HPDE6-E6E7 (cell line): ENCODE measurements around the gene PRDM1.

Source experiments
- DNase-seq: peaks from one replicate; pipeline ENCODE4 v3.0.0; 2011; ENCODE audit warnings: missing footprints; ENCODE audit errors: extremely low spot score

The PRDM1 gene

GRCh38 chr6:106070636-106071035, 15.5 kb upstream of the PRDM1 start:
- DNase-seq, result no peak

DNA sequence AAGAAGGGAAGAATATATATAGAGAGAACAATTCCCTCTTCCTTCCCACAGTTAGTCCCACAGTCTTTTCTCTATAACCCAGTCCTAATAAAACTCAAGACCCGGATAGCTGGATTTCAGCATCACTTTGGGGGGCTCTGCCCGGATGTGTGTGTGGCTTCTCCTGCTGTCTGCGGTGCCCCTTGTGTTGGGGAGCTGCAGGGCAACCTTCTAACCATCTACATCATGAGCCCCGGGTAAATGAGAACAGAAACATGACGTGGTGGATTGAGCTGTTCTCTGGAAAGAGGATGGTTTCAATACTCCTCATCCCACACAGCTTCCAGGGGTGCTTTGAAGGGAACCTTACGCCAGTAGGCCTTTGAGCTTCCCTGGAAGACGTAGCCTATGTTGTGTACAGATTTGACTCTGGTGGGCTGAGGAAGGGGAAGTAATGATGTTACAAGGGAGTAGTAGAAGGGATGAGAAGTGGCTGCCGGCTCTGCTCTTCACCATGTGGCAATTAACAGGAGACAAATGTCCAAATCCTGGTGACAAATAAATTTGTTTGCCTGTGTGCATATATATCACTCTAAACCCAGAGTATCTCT, 13.5 kb upstream of the PRDM1 start:
- DNase-seq, result no peak

DNA sequence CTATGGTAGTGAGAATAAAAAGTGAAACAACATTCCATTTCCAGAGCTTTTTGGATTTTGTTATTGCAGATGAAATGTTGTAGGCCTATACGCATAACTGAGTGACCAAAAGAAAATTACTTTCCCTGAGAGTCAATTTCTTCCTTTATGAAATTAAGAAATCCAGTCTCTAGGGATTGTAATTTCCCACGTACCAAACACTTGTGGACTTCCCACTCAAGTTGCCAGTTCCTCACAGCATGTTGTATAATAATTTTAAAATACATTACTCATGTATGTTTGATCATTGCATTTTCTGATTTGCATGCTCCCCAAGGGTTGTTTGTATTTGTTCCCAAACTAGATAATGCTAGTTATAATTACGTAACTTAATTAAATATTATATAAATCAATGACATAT, 12.0 kb upstream of the PRDM1 start:
- DNase-seq, result no peak

DNA sequence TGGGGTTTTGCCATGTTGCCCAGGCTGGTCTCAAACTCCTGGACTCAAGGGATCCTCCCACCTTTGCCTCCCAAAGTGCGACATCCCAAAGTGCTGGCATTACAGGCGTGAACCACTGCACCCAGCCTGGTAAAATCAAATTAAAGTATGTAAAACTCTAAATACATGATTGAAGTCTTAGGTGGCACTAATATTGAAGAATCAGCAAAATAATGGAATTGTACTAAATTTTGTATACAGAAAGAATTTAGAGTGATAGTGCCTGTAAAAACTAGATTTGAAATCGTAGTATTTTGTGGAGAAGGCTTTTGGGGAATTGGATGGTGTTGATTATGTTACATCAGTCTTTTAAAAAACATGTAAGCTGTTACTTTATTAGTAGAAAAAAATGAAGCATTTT, 10.0 kb upstream of the PRDM1 start:
- DNase-seq, result no peak

DNA sequence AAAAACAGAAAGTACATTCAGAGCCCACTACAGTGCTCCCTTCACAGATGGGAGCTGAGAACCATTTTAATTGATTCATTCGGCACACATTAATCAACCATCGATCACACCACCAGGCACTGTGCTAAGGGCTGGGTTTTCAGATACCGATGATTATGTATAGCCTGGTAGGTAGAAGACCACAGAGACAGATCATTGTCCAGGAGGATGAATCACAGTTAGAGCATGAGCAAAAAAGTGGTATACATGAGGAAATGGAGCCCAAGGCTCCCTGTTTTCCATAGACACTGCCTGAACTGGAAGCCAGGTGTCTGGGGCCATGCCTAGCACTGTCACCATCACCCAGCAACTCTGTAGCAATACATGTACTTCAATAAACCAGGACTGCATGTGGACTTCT, 9.0 kb upstream of the PRDM1 start:
- DNase-seq, result no peak

DNA sequence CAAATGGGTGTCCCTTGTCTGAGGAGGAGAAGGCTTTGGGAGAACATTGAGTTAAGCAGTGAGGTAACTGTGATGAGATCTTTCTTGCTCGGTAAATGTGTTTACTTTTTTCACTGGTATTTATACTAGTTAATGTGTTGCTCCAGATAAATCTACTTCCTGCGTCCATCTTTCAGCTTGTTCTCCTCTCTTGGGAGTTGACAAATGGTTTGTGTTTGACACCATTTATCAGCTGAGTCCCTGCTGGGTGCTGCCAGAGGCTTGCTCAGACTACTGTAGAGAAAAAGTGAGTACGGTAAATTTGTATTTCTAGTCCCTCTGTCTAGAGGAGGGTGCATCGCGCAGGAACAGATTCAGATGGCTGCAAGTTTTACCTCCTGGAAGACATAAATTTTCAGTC, 8.3 kb upstream of the PRDM1 start:
- no peak for DNase-seq

GRCh38 chr6:106079961-106080762, 6.0 kb upstream of the PRDM1 start:
- DNase-seq, result no peak

GRCh38 chr6:106080763-106081095, 5.4 kb upstream of the PRDM1 start:
- no peak for DNase-seq

GRCh38 chr6:106081715-106082114, 4.4 kb upstream of the PRDM1 start:
- DNase-seq, result no peak

DNA sequence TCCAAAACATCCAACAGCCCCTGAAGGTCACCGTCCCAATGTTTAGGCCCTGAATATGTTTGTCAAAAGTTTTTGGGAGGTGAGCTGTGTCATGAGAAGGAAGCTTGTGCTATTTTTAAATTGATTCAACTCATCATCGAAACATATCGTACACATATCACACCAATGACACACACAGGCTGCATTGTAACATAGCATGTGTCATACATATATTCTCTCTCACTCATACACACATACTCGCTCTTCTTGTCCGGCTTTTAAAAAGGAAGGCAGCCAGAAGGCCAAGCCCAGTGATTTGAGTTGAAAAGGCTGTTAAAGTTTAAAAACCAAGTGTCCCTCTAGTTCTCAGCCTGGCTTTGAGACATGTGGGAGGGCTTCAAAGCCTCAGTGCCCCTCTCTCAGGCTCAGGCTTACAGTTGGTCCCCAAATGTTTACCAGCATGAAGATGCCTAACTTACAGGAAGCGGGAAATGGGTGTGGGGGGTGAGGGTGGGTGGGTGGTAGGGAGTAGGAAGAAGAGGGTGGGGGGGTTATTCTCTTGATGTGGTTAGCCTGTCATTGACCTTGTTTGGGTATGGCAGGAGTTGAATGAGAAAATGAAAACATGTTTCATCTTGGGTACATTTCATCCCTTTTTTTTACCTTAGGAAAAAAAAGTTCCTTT, 3.3 kb upstream of the PRDM1 start:
- no peak for DNase-seq

- DNase-seq, result no peak
Observed at GRCh38 chr6:106083618-106084017, 2.5 kb upstream of the PRDM1 start.

- DNase-seq, result no peak
Observed at GRCh38 chr6:106084106-106084988, 1.8 kb upstream of the PRDM1 start.

DNA sequence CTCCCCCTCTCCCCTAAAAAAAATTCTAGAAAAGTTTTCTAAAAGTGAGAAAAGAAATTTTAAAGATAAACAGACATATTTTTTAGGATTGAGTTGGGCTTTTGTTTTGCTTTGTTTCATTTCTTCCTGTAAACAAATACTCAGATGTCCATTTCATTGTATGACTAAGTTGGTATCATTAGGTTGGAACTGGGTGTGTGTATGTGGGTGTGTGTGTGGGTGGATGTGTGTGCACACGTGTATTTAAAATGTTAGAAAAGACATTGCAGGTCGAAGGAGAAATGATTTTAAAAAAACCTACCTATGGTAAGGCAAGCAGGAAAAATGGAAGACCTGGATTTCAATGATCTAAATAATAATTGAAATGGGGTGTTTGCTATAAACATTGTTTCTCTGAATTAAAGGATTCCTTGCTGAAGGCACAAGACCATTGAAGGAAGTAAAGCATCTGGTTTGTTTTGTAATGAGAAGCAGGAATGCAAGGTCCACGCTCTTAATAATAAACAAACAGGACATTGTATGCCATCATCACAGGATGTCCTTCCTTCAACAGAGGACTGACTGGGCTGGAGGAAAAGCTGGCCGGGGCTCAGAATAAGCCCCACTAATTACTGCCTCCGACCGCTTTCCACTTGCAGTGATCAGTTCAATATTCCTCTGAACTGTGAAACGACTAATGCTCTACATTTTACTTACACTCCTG, 996 bp upstream of the PRDM1 start:
- DNase-seq, result no peak

DNA sequence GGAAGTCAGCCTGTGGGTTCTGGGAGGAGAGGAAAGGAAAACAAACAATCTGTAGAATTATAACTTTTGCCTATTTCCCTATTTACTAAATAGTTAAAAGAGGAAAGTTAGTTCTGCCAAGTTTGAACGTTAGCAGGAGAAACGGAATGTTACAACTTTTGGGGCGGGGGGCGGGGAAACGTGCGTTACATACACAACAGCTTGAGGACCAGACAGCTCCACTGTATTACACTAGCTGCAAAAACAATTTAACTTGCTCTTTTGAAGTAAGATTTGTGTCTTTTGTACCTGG, 498 bp upstream of the PRDM1 start:
- no peak for DNase-seq

GRCh38 chr6:106086814-106087175, 659 bp downstream of the PRDM1 start:
- DNase-seq, result no peak

DNA sequence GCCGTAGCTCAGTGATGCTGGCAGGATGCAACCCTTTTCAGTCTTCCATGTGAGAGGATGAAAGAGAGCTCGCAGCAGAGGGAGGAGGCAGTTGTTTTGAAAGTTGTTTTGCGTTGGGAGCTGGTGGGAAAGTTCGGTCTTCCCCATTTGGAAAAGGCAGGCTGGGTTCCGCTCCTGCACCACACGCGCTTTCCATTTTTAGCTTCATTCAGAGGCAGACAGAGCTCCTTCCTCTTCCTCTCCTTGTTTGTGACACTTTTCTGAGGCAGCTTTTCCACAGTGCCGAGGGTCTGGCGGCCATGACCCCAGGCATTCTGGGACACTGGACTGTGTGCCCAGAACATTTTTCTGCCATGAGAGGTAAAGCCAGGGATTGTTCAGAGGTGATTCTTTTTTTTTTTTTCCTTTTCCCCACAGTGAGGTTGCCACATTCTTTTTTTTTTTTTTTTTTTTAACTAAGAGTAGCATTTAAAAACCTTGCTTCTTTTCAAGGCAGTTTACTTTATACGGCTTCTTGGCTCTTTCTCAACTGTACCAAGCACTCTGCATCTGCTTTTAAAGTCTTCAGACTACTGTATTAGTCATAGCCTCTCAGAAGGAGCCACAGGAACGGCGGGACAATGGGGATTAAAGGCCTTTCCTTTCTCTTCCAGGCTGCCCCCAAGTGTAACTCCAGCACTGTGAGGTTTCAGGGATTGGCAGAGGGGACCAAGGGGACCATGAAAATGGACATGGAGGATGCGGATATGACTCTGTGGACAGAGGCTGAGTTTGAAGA, 1.6 kb downstream of the PRDM1 start:
- DNase-seq, result no peak

GRCh38 chr6:106090001-106090400, 3.9 kb downstream of the PRDM1 start:
- DNase-seq, result no peak

GRCh38 chr6:106092279-106092678, 6.1 kb downstream of the PRDM1 start:
- no peak for DNase-seq

- DNase-seq, result no peak
Observed at GRCh38 chr6:106094261-106094963, 8.3 kb downstream of the PRDM1 start.

- DNase-seq, result no peak
Observed at GRCh38 chr6:106094964-106095335, 8.8 kb downstream of the PRDM1 start.
